Measurements from ENCODE around the gene CXCR2.

CXCR2 gene

GRCh38 chr2:218186355-218186766, 60.5 kb downstream of the CXCR2 start:
- peak; percentile 79 for DNase-seq (ENCODE audit: low read depth)
